Neural progenitor cell (in vitro differentiated cells): ENCODE measurements around the gene IFT81.

Source experiments
- EZH2 ChIP-seq: fragments of 200-600 bp; sonication (generic); IDR thresholded peaks from 2 replicates; pipeline ENCODE4 v1.6.1; 2017; ENCODE audit warnings: antibody characterized with exemption, mild to moderate bottlenecking, moderate library complexity
- EZH2phosphoT487 ChIP-seq: fragments of 200-600 bp; sonication (generic); IDR thresholded peaks from 2 replicates; pipeline ENCODE4 v1.6.1; 2017; ENCODE audit warnings: antibody characterized with exemption
- TF ChIP-seq, protein P1 (sequence below): fragments of 200-600 bp; sonication (generic); IDR thresholded peaks from 2 replicates; pipeline ENCODE4 v1.5.1; 2017; ENCODE audit warnings: antibody characterized with exemption, mild to moderate bottlenecking

GRCh38 chr12:110258466-110258865 is 134.3 kb downstream of the IFT81 start:
- TF ChIP-seq, protein P1, sequence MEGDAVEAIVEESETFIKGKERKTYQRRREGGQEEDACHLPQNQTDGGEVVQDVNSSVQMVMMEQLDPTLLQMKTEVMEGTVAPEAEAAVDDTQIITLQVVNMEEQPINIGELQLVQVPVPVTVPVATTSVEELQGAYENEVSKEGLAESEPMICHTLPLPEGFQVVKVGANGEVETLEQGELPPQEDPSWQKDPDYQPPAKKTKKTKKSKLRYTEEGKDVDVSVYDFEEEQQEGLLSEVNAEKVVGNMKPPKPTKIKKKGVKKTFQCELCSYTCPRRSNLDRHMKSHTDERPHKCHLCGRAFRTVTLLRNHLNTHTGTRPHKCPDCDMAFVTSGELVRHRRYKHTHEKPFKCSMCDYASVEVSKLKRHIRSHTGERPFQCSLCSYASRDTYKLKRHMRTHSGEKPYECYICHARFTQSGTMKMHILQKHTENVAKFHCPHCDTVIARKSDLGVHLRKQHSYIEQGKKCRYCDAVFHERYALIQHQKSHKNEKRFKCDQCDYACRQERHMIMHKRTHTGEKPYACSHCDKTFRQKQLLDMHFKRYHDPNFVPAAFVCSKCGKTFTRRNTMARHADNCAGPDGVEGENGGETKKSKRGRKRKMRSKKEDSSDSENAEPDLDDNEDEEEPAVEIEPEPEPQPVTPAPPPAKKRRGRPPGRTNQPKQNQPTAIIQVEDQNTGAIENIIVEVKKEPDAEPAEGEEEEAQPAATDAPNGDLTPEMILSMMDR, result no peak
- TF ChIP-seq EZH2, result no peak
- TF ChIP-seq EZH2phosphoT487, result no peak
